ENCODE results near the gene MMD2.

DNA sequence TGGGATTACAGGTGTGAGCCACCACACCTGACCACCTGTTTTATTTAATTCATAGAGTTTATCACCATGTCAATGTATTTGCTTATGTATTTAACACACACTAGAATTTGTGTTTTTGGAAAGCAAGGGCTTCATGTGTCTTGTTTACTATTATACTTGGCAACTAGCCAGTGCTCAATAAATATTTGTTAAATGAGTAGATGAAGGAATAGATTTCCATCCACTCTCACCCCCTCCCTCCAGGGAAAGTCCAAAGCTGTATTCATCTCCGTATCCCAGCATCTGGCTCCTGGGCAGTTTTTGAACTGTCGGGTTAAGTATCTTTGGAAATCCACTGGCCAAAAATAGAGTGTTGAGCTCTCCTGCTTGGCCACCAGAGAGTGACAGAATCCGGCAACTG lies 70.8 kb downstream of the MMD2 start:
- TF ChIP-seq POLR2A (IDR thresholded peaks at IDR 0.05; ENCODE audit: low read length) (no peak), GATA1 (IDR thresholded peaks at IDR 0.05; ENCODE audit: low read depth, low read length) (no peak)

Measured in erythroblast (primary cell).